GM12878 (cell line): Measurements from ENCODE around the gene CDR2. TPM values are rescaled to one million over a fixed set of nuclear protein-coding genes. Genes with fewer than 3 reads are reported as not detected.

ENCODE experiments used
- ATAC-seq: fragments of 200-7000 bp; cut with Tn5 transposase; 3 replicates; pipeline ENCODE4 v1.9.1; 2020; ENCODE audit warnings: mild to moderate bottlenecking, moderate library complexity
- BruUV-seq: library from RNA; stranded (reverse); fragments of 400-500 nt; replicated peaks from 2 replicates; lab custom pipeline; 2021; lab: Mats Ljungman, UMichigan
- CTCF ChIA-PET: fragments of 300-600 bp; sonication (Branson Sonifier 250); formaldehyde crosslinking; extraction: SDS; loops from one replicate; lab custom pipeline; 2021; ENCODE audit warnings: inconsistent platforms; lab: Yijun Ruan, JAX
- POLR2A ChIA-PET: fragments of 350-600 bp; formaldehyde crosslinking; extraction: SDS; loops from one replicate; lab custom pipeline; 2021; ENCODE audit warnings: inconsistent platforms; lab: Charles Lee
- RAD21 ChIA-PET: fragments of 300-600 bp; sonication (Branson Sonifier 250); formaldehyde crosslinking; loops from one replicate; lab custom pipeline; 2023; ENCODE audit warnings: antibody characterized with exemption; ENCODE audit not compliant: unreplicated experiment; lab: Charles Lee
- SMC1A ChIA-PET: fragments of 300-600 bp; sonication (Branson Sonifier 250); formaldehyde crosslinking; loops from one replicate; lab custom pipeline; 2023; ENCODE audit not compliant: unreplicated experiment, uncharacterized antibody; lab: Charles Lee
- DNase-seq: peaks from one replicate; pipeline ENCODE4 v3.0.0-alpha.2; 2011; ENCODE audit warnings: low read depth, low spot score
- FAIRE-seq: peaks from 3 replicates; lab custom pipeline; 2011; peaks lifted over from hg19 to GRCh38; lab: Jason Lieb, UNC
- H2AFZ ChIP-seq: 2 replicates; pipeline ENCODE4 v1.6.0; 2011; ENCODE audit warnings: low read depth, low read length, control low read depth; ENCODE audit not compliant: control insufficient read depth
- H3K27ac ChIP-seq: 2 replicates; pipeline ENCODE4 v1.5.1; 2011; ENCODE audit warnings: control low read depth; ENCODE audit not compliant: control insufficient read depth, insufficient read depth
- H3K27me3 ChIP-seq, 2 experiments: replicated peaks in 1 of 2; 2 replicates each; pipeline versions ENCODE4 v1.6.0 to v1.6.1; 2011; ENCODE audit warnings: low read length in 1 of 2; ENCODE audit not compliant: control insufficient read depth in 2 of 2, insufficient read depth in 2 of 2
- H3K36me3 ChIP-seq, 2 experiments: 2 replicates each; pipeline ENCODE4 v1.5.1; 2011; ENCODE audit warnings: low read length in 1 of 2; ENCODE audit not compliant: control insufficient read depth in 2 of 2, insufficient read depth in 2 of 2
- H3K4me1 ChIP-seq: 2 replicates; pipeline ENCODE4 v1.6.1; 2011; ENCODE audit warnings: mild to moderate bottlenecking, low read length, moderate library complexity, mixed read lengths; ENCODE audit not compliant: control insufficient read depth, insufficient read depth
- H3K4me2 ChIP-seq: 2 replicates; pipeline ENCODE4 v1.6.0; 2011; ENCODE audit warnings: control low read depth; ENCODE audit not compliant: control insufficient read depth, insufficient read depth
- H3K4me3 ChIP-seq: fragments of 200-600 bp; sonication (generic); 2 replicates; pipeline ENCODE4 v1.5.1; 2016
- H3K79me2 ChIP-seq: 2 replicates; pipeline ENCODE4 v1.6.0; 2011; ENCODE audit warnings: low read length; ENCODE audit not compliant: control insufficient read depth, insufficient read depth
- H3K9ac ChIP-seq: 2 replicates; pipeline ENCODE4 v1.8.0; 2011; ENCODE audit warnings: low read length, control low read depth, mixed read lengths; ENCODE audit not compliant: control insufficient read depth, insufficient read depth
- H3K9me3 ChIP-seq: replicated peaks from 3 replicates; pipeline ENCODE4 v1.5.1; 2011; ENCODE audit warnings: mild to moderate bottlenecking, low read length; ENCODE audit not compliant: control insufficient read depth, insufficient read depth
- H4K20me1 ChIP-seq: 2 replicates; pipeline ENCODE4 v1.6.0; 2011; ENCODE audit not compliant: control insufficient read depth, insufficient read depth
- SMAD1 ChIP-seq: fragments of 450-650 bp; IDR thresholded peaks from 2 replicates; pipeline ENCODE4 v1.6.1; 2018; ENCODE audit warnings: mild to moderate bottlenecking, low read depth; ENCODE audit not compliant: partially characterized antibody
- SREBF1 ChIP-seq: IDR thresholded peaks from 2 replicates; pipeline ENCODE4 v1.6.1; 2012; ENCODE audit warnings: mild to moderate bottlenecking, low read length
- STAT1 ChIP-seq: fragments of 450-650 bp; conservative IDR thresholded peaks from 2 replicates; pipeline ENCODE4 v1.6.1; 2014; ENCODE audit warnings: antibody characterized with exemption, mild to moderate bottlenecking
- WGBS: methylation state at CpG from one replicate; pipeline ENCODE4 v1.1.6; 2016; ENCODE audit warnings: low lambda C conversion rate; ENCODE audit not compliant: insufficient replicate concordance, insufficient coverage; ENCODE audit errors: missing lambda C conversion rate; 5-methylcytosine and 5-hydroxymethylcytosine counted together
- in situ Hi-C: fragments of 300-500 bp; cut with MboI; formaldehyde crosslinking; loops from 9 replicates; pipeline ENCODE4 v1.14.3; 2018; ENCODE audit warnings: mixed read lengths
- intact Hi-C: fragments of 100-400 bp; cut with micrococcal nuclease; formaldehyde crosslinking; loops from one replicate; pipeline ENCODE4 v1.14.2; 2022; ENCODE audit not compliant: unreplicated experiment
- polyA plus RNA-seq, 11 experiments: library from polyadenylated mRNA; depleted of rRNA in 4 of 11; unstranded in 6 of 11; stranded (reverse) in 5 of 11; fragments of >200 nt; fragmentation: Nextera tagmentation in 4 of 11; fragmentation: Illumina TruSeq in 1 of 11; extraction: Ambion mirVana in 4 of 11; extraction: Trizol in 1 of 11; gene quantifications; 1 replicate in 1 of 11; 2 replicates in 10 of 11; pipeline versions ENCODE4 v1.2.1 to v1.2.3, GENCODE V29; 2011 to 2016; ENCODE audit warnings: inconsistent platforms in 2 of 11, missing spikeins in 2 of 11, low read depth in 1 of 11
- total RNA-seq, 4 experiments: library from RNA; depleted of rRNA in 3 of 4; stranded (reverse); fragments of >200 nt in 3 of 4; fragmentation: Illumina TruSeq in 1 of 4; extraction: Trizol in 1 of 4; gene quantifications; 2 replicates each; pipeline versions ENCODE4 v1.2.1 to v1.2.3, GENCODE V29; 2013 to 2021

CDR2 gene
- total and polyA plus RNA-seq, 10 of the 15 experiments (the other 5 are each of a cell fraction or from before 2014, with no cell fraction given) = 4.8 to 24.3 (median 19.2) TPM

GRCh38 chr16:22323959-22324786 lies 50.2 kb downstream of the CDR2 start:
- RAD21 ChIA-PET = no interaction called here
- WGBS = 89% methylated on average over 24 of the region's 24 CpGs
- BruUV-seq = no TSS peak
- Histone ChIP-seq H3K9ac (no peak overlapping the region), H2AFZ (no peak overlapping the region), H3K9me3 (no peaks in the 10 kb centered on the region), H3K27ac (no peak overlapping the region), H3K4me2 (no peak overlapping the region), H3K36me3 (peaks cover 22 to 49% of the 10 kb centered on the region in 2 experiments), H3K27me3 (no peaks in the 10 kb centered on the region), H3K79me2 (0 out of 2 replicates have a peak, but pooled peaks cover 2% of the 10 kb centered on the region), H3K4me1 (no peaks in the 10 kb centered on the region), H4K20me1 (no peaks in the 10 kb centered on the region), H3K4me3 (no peak overlapping the region)
- CTCF ChIA-PET = interaction anchor here (1.5 kb wide), 1 partner anchor 49 kb away, joined by 3 read pairs; no protein-coding TSS in a partner anchor
- intact Hi-C loops (loop anchor here (5.0 kb wide), 2 partner anchors 48 to 1167 kb away; partner anchors contain the start of genes CDR2 and LDAF1), in situ Hi-C loops (loop anchor here (10.0 to 25.0 kb wide), 5 partner anchors 238 to 1169 kb away; partner anchors contain the start of genes DNAH3 and LDAF1)
- POLR2A ChIA-PET = no interaction called here
- SMC1A ChIA-PET = interaction anchor here (0.6 kb wide), 1 partner anchor 29 kb away, joined by 3 read pairs; no protein-coding TSS in a partner anchor
- FAIRE-seq (no peak), DNase-seq (no peak), ATAC-seq (no peak)
- TF ChIP-seq STAT1 = no peak
- TF ChIP-seq SREBF1 = no peak
- no peak for TF ChIP-seq SMAD1
